K562 (cell line): ENCODE data around the gene GTF2A2. TPM values are rescaled to one million over a fixed set of nuclear protein-coding genes. Genes with fewer than 3 reads are reported as not detected.

Experiments used
- ADNP ChIP-seq: fragments of 200-800 bp; sonication (Bioruptor generic); IDR thresholded peaks from 2 replicates; pipeline ENCODE4 v1.6.1; 2016; ENCODE audit warnings: missing genetic modification characterization, missing compliant biosample characterization
- BRD4 ChIP-seq: fragments of 200-600 bp; sonication (generic); IDR thresholded peaks from 2 replicates; pipeline ENCODE4 v1.6.1; 2017; ENCODE audit warnings: inconsistent platforms
- C11orf30 ChIP-seq: fragments of 450-650 bp; IDR thresholded peaks from 2 replicates; pipeline ENCODE4 v1.6.1; 2016; ENCODE audit warnings: low read depth, mild to moderate bottlenecking
- ELF1 ChIP-seq: fragments of 200-800 bp; sonication (Bioruptor generic); IDR thresholded peaks from 2 replicates; pipeline ENCODE4 v1.6.1; 2016; ENCODE audit warnings: missing genetic modification characterization, missing compliant biosample characterization
- FOXA3 ChIP-seq, 2 experiments: fragments of 450-650 bp in 1 of 2; sonication (generic) in 1 of 2; formaldehyde crosslinking; IDR thresholded peaks in 1 of 2; conservative IDR thresholded peaks in 1 of 2; 2 replicates each; pipeline versions ENCODE4 v1.4.0 to v1.8.0; 2020 to 2022; ENCODE audit warnings: mild to moderate bottlenecking in 2 of 2, missing genetic modification reagents in 1 of 2
- FOXP1 ChIP-seq: sonication (generic); formaldehyde crosslinking; IDR thresholded peaks from 2 replicates; pipeline ENCODE4 v1.8.0; 2022; ENCODE audit warnings: mild to moderate bottlenecking, missing genetic modification reagents
- HMGXB4 ChIP-seq: sonication (generic); formaldehyde crosslinking; IDR thresholded peaks from 2 replicates; pipeline ENCODE4 v1.8.1; 2023; ENCODE audit warnings: mild to moderate bottlenecking, missing genetic modification reagents
- KDM4B ChIP-seq, 2 experiments: fragments of 450-650 bp in 1 of 2; sonication (generic) in 1 of 2; IDR thresholded peaks; 2 replicates each; pipeline ENCODE4 v1.6.1; 2016 to 2017; ENCODE audit warnings: borderline replicate concordance in 2 of 2, antibody characterized with exemption in 1 of 2, low read depth in 1 of 2, mild to moderate bottlenecking in 1 of 2
- MED1 ChIP-seq: sonication (generic); formaldehyde crosslinking; IDR thresholded peaks from 2 replicates; pipeline ENCODE4 v1.8.1; 2023; ENCODE audit warnings: missing genetic modification reagents, borderline replicate concordance
- NFRKB ChIP-seq: fragments of 450-650 bp; IDR thresholded peaks from 2 replicates; pipeline ENCODE4 v1.6.1; 2016; ENCODE audit warnings: low read depth
- PHF20 ChIP-seq: fragments of 450-650 bp; IDR thresholded peaks from 2 replicates; pipeline ENCODE4 v1.6.1; 2018; ENCODE audit not compliant: partially characterized antibody
- RAD21 ChIP-seq, 2 experiments: fragments of 250-450 bp in 1 of 2; fragments of 450-650 bp in 1 of 2; sonication (Bioruptor Pico) in 1 of 2; formaldehyde crosslinking in 1 of 2; IDR thresholded peaks in 1 of 2; conservative IDR thresholded peaks in 1 of 2; 2 replicates each; pipeline versions ENCODE4 v1.4.0 to v1.8.0; 2020 to 2022; ENCODE audit warnings: mild to moderate bottlenecking in 2 of 2, moderate library complexity in 1 of 2
- SOX6 ChIP-seq: fragments of 450-650 bp; IDR thresholded peaks from 2 replicates; pipeline ENCODE4 v1.6.1; 2014; ENCODE audit warnings: mild to moderate bottlenecking
- TOE1 ChIP-seq, 2 experiments: fragments of 450-650 bp in 1 of 2; sonication (generic) in 1 of 2; formaldehyde crosslinking in 1 of 2; IDR thresholded peaks; 2 replicates each; pipeline versions ENCODE4 v1.7.1 to v1.8.0; 2016 to 2022; ENCODE audit warnings: borderline replicate concordance in 2 of 2, mild to moderate bottlenecking in 2 of 2, antibody characterized with exemption in 1 of 2, inconsistent platforms in 1 of 2, low read depth in 1 of 2, missing genetic modification reagents in 1 of 2, moderate library complexity in 1 of 2
- ZFP30 ChIP-seq: fragments of 250-450 bp; sonication (Bioruptor Pico); IDR thresholded peaks from 2 replicates; pipeline ENCODE4 v1.8.0; 2022; ENCODE audit warnings: moderate library complexity, mild to moderate bottlenecking, inconsistent platforms, borderline replicate concordance
- ZNF165 ChIP-seq: fragments of 250-450 bp; sonication (Bioruptor Pico); IDR thresholded peaks from 2 replicates; pipeline ENCODE4 v1.4.0; 2020; ENCODE audit warnings: borderline replicate concordance
- ZNF395 ChIP-seq: fragments of 200-800 bp; sonication (Bioruptor generic); IDR thresholded peaks from 2 replicates; pipeline ENCODE4 v1.6.1; 2017; ENCODE audit warnings: missing genetic modification characterization, missing compliant biosample characterization
- ZNF431 ChIP-seq: sonication (generic); formaldehyde crosslinking; IDR thresholded peaks from 2 replicates; pipeline ENCODE4 v1.8.0; 2022; ENCODE audit warnings: mild to moderate bottlenecking, missing genetic modification reagents
- ZNF77 ChIP-seq: fragments of 250-450 bp; sonication (Bioruptor Pico); IDR thresholded peaks from 2 replicates; pipeline ENCODE4 v1.5.0; 2020
- ZNF79 ChIP-seq: fragments of 250-450 bp; sonication (Bioruptor Pico); IDR thresholded peaks from 2 replicates; pipeline ENCODE4 v1.4.0; 2020; ENCODE audit warnings: low read depth, mild to moderate bottlenecking, moderate library complexity
- ZZZ3 ChIP-seq: fragments of 450-650 bp; IDR thresholded peaks from 2 replicates; pipeline ENCODE4 v1.6.1; 2016; ENCODE audit warnings: antibody characterized with exemption, mild to moderate bottlenecking, moderate library complexity
- polyA plus RNA-seq, 8 experiments: library from polyadenylated mRNA; depleted of rRNA in 4 of 8; stranded (reverse) in 5 of 8; unstranded in 3 of 8; fragments of >200 nt; fragmentation: Nextera tagmentation in 2 of 8; fragmentation: Illumina TruSeq in 1 of 8; extraction: Ambion mirVana in 2 of 8; extraction: Trizol in 1 of 8; gene quantifications; 2 replicates each; pipeline versions ENCODE4 v1.2.1 to v1.2.3, GENCODE V29; 2011 to 2014; ENCODE audit warnings: inconsistent platforms in 1 of 8, missing spikeins in 1 of 8
- total RNA-seq, 7 experiments: library from RNA; depleted of rRNA in 6 of 7; stranded (reverse); fragments of >200 nt in 6 of 7; fragmentation: Illumina TruSeq in 2 of 7; extraction: Trizol in 2 of 7; gene quantifications; 2 replicates each; pipeline versions ENCODE4 v1.2.1 to v1.2.3, GENCODE V29; 2011 to 2021; ENCODE audit warnings: low replicate concordance in 1 of 7
- TF ChIP-seq, protein P1 (sequence below): sonication (generic); formaldehyde crosslinking; IDR thresholded peaks from 2 replicates; pipeline ENCODE4 v1.8.0; 2022; ENCODE audit warnings: missing genetic modification reagents, mild to moderate bottlenecking, borderline replicate concordance
- TF ChIP-seq, protein P2 (sequence below): fragments of 250-450 bp; sonication (Bioruptor Pico); IDR thresholded peaks from 2 replicates; pipeline ENCODE4 v1.9.0; 2021; ENCODE audit warnings: mild to moderate bottlenecking

The GTF2A2 gene
- total and polyA plus RNA-seq, 9 of the 15 experiments (the other 6 are each of a cell fraction or from before 2014, with no cell fraction given), result 128 to 656 (median 172) TPM

DNA sequence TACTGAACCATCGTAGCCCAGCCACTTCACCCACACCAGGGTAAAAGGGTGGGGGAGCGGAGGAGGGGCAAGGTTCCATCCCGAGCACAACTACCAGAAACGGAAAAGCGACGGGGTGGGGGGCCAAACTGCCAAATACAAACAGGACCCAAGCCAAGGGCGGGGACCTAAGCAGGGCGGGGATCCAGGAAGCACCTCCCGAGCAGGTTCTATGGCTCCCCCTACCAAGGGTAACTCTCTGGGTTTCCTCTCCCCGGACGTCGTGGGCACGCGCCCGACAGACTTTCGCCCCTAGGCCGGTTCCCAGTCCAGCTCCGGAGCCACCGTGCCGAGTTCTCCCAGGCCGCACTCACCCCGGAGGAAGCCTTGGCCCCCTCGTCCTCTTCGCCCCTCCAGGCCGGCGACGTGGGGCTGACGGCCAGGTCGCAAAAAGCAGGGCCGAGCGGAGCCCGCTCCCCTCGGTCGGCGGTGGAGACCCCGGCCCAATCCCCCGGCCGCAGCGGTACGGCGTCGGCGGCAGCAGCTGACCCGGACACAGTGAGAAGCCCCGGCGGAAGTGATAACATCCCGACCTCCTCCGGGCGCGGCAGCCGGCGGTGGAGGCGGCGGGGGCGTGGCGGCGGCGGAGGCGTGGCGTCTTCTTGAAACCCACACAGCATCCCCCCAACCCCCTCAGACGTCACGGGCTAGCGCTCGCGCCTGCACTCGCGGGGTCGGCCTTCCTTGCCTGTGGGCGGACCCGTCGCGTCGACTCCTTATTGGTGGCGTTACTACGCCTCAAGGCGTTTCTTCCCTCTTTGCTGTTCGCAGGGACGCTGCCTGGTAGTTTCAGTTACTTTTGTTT, 31.7 kb upstream of the GTF2A2 start, which contains the start of gene BNIP2 (continued):
- no peak for TF ChIP-seq ZNF165 (CRISPR knock-in tag)
- TF ChIP-seq, protein P1, sequence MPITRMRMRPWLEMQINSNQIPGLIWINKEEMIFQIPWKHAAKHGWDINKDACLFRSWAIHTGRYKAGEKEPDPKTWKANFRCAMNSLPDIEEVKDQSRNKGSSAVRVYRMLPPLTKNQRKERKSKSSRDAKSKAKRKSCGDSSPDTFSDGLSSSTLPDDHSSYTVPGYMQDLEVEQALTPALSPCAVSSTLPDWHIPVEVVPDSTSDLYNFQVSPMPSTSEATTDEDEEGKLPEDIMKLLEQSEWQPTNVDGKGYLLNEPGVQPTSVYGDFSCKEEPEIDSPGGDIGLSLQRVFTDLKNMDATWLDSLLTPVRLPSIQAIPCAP (CRISPR knock-in tag), result 0 out of 2 replicates have a peak, but pooled peaks have one; percentile 23
- peak; percentile 92; the same call in 1 of the 2 replicates for TF ChIP-seq BRD4
- no peak for TF ChIP-seq MED1 (CRISPR knock-in tag)
- TF ChIP-seq FOXA3 (CRISPR knock-in tag; conservative IDR thresholded peaks at IDR 0.05 in 1 of 2, IDR thresholded peaks at IDR 0.05 in 1 of 2), result no peak
- TF ChIP-seq RAD21 (CRISPR knock-in tag; conservative IDR thresholded peaks at IDR 0.05 in 1 of 2, IDR thresholded peaks at IDR 0.05 in 1 of 2), result no peak
- TF ChIP-seq C11orf30, result peak; percentile 71
- TF ChIP-seq ELF1 (tag), result 0 out of 2 replicates have a peak, but pooled peaks have one; percentile 15
- TF ChIP-seq, protein P2, sequence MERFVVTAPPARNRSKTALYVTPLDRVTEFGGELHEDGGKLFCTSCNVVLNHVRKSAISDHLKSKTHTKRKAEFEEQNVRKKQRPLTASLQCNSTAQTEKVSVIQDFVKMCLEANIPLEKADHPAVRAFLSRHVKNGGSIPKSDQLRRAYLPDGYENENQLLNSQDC (CRISPR knock-in tag), result peak; percentile 83; the same call in 1 of the 2 replicates
- no peak for TF ChIP-seq ZFP30 (CRISPR knock-in tag)
- peak; percentile 71 for TF ChIP-seq NFRKB
- peak; percentile 20; the same call in 1 of the 2 replicates for TF ChIP-seq TOE1 (IDR thresholded peaks at IDR 0.05; ENCODE audit: borderline replicate concordance)
- TF ChIP-seq TOE1 (CRISPR knock-in tag; IDR thresholded peaks at IDR 0.05; ENCODE audit: borderline replicate concordance, low read depth), result peak; percentile 80; the same call in 1 of the 2 replicates
- TF ChIP-seq FOXP1 (CRISPR knock-in tag), result no peak
- no peak for TF ChIP-seq ZZZ3
- TF ChIP-seq ZNF79 (CRISPR knock-in tag), result no peak
- TF ChIP-seq ADNP (tag), result no peak
- TF ChIP-seq ZNF395 (CRISPR knock-in tag), result no peak
- TF ChIP-seq ZNF431 (CRISPR knock-in tag), result 0 out of 2 replicates have a peak, but pooled peaks have one; percentile 9
- no peak for TF ChIP-seq SOX6
- peak; percentile 32; the same call in 1 of the 2 replicates for TF ChIP-seq HMGXB4 (CRISPR knock-in tag)
- peak; percentile 85 for TF ChIP-seq PHF20
- peak in 1 of 2 experiments; percentile 92; a peak in 1 of 4 replicates for TF ChIP-seq KDM4B (IDR thresholded peaks at IDR 0.05; ENCODE audit: borderline replicate concordance in 2 of 2, low read depth in 1 of 2)
- no peak for TF ChIP-seq ZNF77 (CRISPR knock-in tag)
